B cell (primary cell): Measurements from ENCODE around the gene CCDC85B.

Experiments used
- EZH2 ChIP-seq: IDR thresholded peaks from 2 replicates; pipeline ENCODE4 v1.6.1; 2012; ENCODE audit warnings: borderline replicate concordance, low read depth, mild to moderate bottlenecking, moderate library complexity, low read length; ENCODE audit not compliant: insufficient read depth, poor library complexity, severe bottlenecking
- TF ChIP-seq, protein P1 (sequence below): fragments of 200-600 bp; IDR thresholded peaks from one replicate; pipeline ENCODE4 v1.8.0; 2022; ENCODE audit warnings: antibody characterized with exemption, mild to moderate bottlenecking

- TF ChIP-seq, protein P1, sequence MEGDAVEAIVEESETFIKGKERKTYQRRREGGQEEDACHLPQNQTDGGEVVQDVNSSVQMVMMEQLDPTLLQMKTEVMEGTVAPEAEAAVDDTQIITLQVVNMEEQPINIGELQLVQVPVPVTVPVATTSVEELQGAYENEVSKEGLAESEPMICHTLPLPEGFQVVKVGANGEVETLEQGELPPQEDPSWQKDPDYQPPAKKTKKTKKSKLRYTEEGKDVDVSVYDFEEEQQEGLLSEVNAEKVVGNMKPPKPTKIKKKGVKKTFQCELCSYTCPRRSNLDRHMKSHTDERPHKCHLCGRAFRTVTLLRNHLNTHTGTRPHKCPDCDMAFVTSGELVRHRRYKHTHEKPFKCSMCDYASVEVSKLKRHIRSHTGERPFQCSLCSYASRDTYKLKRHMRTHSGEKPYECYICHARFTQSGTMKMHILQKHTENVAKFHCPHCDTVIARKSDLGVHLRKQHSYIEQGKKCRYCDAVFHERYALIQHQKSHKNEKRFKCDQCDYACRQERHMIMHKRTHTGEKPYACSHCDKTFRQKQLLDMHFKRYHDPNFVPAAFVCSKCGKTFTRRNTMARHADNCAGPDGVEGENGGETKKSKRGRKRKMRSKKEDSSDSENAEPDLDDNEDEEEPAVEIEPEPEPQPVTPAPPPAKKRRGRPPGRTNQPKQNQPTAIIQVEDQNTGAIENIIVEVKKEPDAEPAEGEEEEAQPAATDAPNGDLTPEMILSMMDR = no peak
- no peak for TF ChIP-seq EZH2
Measured at GRCh38 chr11:65919573-65920371, 29.3 kb downstream of the CCDC85B start.
